Keratinocyte (primary cell): Measurements from ENCODE around the gene DOK5.

Experiments used
- EZH2 ChIP-seq: IDR thresholded peaks from one replicate; pipeline ENCODE4 v1.6.1; 2012; ENCODE audit warnings: inconsistent platforms, mild to moderate bottlenecking, low read length, moderate library complexity
- TF ChIP-seq, protein P1 (sequence below), 3 experiments: IDR thresholded peaks in 1 of 3; conservative IDR thresholded peaks in 1 of 3; optimal IDR thresholded peaks in 1 of 3; 2 replicates in 2 of 3; 3 replicates in 1 of 3; pipeline versions ENCODE3 to v1.5.1; 2011; ENCODE audit warnings: low read length in 3 of 3, mild to moderate bottlenecking in 3 of 3, moderate library complexity in 2 of 3, control low read depth in 1 of 3, inconsistent platforms in 1 of 3; ENCODE audit not compliant: insufficient read depth in 2 of 3; ENCODE audit errors: extremely low read depth in 1 of 3

DNA sequence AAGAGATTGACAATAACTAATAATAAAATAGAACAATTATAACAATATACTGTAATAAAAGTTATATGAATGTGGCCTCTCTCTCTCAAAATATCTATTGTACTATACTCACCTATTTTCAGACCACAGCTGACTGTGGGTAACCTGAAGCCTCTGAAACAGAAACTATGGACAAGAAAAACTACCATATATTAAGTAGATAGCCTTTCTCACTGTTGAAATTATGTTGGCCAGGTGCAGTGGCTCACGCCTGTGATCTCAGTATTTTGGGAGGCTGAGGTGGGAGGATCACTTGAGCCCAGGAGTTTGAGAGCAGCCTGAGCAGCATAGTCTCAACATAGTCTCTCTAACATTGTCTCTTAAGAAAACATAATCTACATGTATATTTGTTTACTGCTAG lies 89.9 kb downstream of the DOK5 start:
- TF ChIP-seq, protein P1, sequence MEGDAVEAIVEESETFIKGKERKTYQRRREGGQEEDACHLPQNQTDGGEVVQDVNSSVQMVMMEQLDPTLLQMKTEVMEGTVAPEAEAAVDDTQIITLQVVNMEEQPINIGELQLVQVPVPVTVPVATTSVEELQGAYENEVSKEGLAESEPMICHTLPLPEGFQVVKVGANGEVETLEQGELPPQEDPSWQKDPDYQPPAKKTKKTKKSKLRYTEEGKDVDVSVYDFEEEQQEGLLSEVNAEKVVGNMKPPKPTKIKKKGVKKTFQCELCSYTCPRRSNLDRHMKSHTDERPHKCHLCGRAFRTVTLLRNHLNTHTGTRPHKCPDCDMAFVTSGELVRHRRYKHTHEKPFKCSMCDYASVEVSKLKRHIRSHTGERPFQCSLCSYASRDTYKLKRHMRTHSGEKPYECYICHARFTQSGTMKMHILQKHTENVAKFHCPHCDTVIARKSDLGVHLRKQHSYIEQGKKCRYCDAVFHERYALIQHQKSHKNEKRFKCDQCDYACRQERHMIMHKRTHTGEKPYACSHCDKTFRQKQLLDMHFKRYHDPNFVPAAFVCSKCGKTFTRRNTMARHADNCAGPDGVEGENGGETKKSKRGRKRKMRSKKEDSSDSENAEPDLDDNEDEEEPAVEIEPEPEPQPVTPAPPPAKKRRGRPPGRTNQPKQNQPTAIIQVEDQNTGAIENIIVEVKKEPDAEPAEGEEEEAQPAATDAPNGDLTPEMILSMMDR (optimal IDR thresholded peaks at IDR 0.05 in 1 of 3, IDR thresholded peaks at IDR 0.05 in 1 of 3, conservative IDR thresholded peaks at IDR 0.05 in 1 of 3; ENCODE audit: extremely low read depth in 1 of 3, insufficient read depth in 2 of 3, low read length in 3 of 3), result no peak
- TF ChIP-seq EZH2, result no peak
